Stimulated activated CD8-positive, alpha-beta memory T cell treated with anti-CD3 and anti-CD28 coated beads, Interleukin-12 subunit alpha, Interleukin-12 subunit beta, amount 100 ng/mL, for 24 hours (primary cell): ENCODE measurements around the gene CSNK1G3.

Experiments
- DNase-seq: peaks from one replicate; pipeline ENCODE4 v3.0.0-alpha.2; 2020; ENCODE audit errors: extremely low read depth

Gene CSNK1G3

GRCh38 chr5:123645024-123645603 lies 133.1 kb downstream of the CSNK1G3 start:
- no peak for DNase-seq

- DNase-seq, result no peak
These were observed 135.1 kb downstream of the CSNK1G3 start for GRCh38 chr5:123647066-123647465.

GRCh38 chr5:123651234-123651633 lies 139.3 kb downstream of the CSNK1G3 start:
- no peak for DNase-seq

- no peak for DNase-seq
These were observed 147.0 kb downstream of the CSNK1G3 start for GRCh38 chr5:123659011-123659410.

- DNase-seq, result no peak
These were observed 147.5 kb downstream of the CSNK1G3 start for GRCh38 chr5:123659495-123659894.

- DNase-seq, result no peak
These were observed 153.0 kb downstream of the CSNK1G3 start for GRCh38 chr5:123664961-123665360.

- DNase-seq, result no peak
These were observed 153.9 kb downstream of the CSNK1G3 start for GRCh38 chr5:123665822-123666371.
